GM13977 (cell line): Measurements from ENCODE around the gene ZNF660.

ENCODE experiments used
- DNase-seq: peaks from one replicate; pipeline ENCODE4 v3.0.0; 2012; ENCODE audit warnings: low spot score
- CTCF ChIP-seq: IDR thresholded peaks from 2 replicates; pipeline ENCODE4 v1.5.1; 2012; ENCODE audit warnings: mild to moderate bottlenecking, control low read depth; ENCODE audit not compliant: insufficient read depth; ENCODE audit errors: extremely low read depth, missing control alignments
- in situ Hi-C: fragments of 300-500 bp; cut with MboI; formaldehyde crosslinking; loops from one replicate; pipeline ENCODE4 v1.12.0; 2022; ENCODE audit warnings: low sequenced_read_pairs, low pct_unique_long_range_greater_than_20kb, mixed read lengths, inconsistent platforms; ENCODE audit not compliant: unreplicated experiment

Gene ZNF660

GRCh38 chr3:44596621-44597020, 11.9 kb downstream of the ZNF660 start:
- in situ Hi-C loops = no loop called here
- TF ChIP-seq CTCF = no peak
- no peak for DNase-seq

- no peak for TF ChIP-seq CTCF
- no peak for DNase-seq
- in situ Hi-C loops = no loop called here
These were observed 17.0 kb downstream of the ZNF660 start for GRCh38 chr3:44601749-44602148.

GRCh38 chr3:44612678-44613077, 27.9 kb downstream of the ZNF660 start:
- in situ Hi-C loops = no loop called here
- TF ChIP-seq CTCF = no peak
- no peak for DNase-seq

GRCh38 chr3:44624749-44625480, 40.2 kb downstream of the ZNF660 start, which contains the start of gene ZNF197:
Gene ZNF197, plus strand, starts transcription at chr3:44625036. Its CDS starts 4,119 bp downstream, at chr3:44629155.
- peak; percentile 77 for DNase-seq
- TF ChIP-seq CTCF = no peak
- in situ Hi-C loops = no loop called here

- no peak for DNase-seq
- in situ Hi-C loops = no loop called here
- TF ChIP-seq CTCF = no peak
These were observed 44.0 kb downstream of the ZNF660 start for GRCh38 chr3:44628716-44629115.

- in situ Hi-C loops = no loop called here
- DNase-seq = no peak
- TF ChIP-seq CTCF = no peak
These were observed 47.4 kb downstream of the ZNF660 start for GRCh38 chr3:44632193-44632592.
